ENCODE measurements around the gene NEK7.
"Not testable (repeated sequence)": the region's sequence is repeated elsewhere in the genome, so short reads cannot be mapped to it uniquely, and the experiment has no call there.

The NEK7 gene

GRCh38 chr1:198173832-198174231, 17.0 kb downstream of the NEK7 start:
- DNase-seq, result no peak

GRCh38 chr1:198174297-198174696, 17.5 kb downstream of the NEK7 start:
- no peak for DNase-seq

GRCh38 chr1:198175423-198176170, 18.8 kb downstream of the NEK7 start:
- DNase-seq, result no peak

DNA sequence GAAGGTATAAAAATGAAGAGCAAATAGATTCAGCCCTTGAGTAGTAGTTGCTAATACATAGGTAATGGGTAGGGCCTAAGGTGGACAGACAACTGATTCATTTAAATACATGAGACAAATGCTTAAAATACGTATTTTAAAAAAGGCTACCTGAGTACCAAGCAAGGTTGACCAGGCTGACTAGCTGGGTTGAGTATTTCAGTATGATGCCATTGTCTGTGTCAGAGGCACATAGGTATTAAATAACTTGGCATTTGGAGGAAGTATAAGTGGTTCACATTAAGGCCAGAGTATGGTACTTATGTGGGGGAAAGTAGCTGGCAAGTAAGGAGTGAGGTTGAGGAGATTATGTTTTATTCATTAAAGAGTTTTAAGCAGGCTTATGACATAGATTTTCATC, 19.4 kb downstream of the NEK7 start:
- no peak for DNase-seq

GRCh38 chr1:198177546-198177945, 20.7 kb downstream of the NEK7 start:
- DNase-seq, result no peak

- no peak for DNase-seq
Measured at GRCh38 chr1:198178615-198179014, 21.8 kb downstream of the NEK7 start.

GRCh38 chr1:198179556-198179981, 22.8 kb downstream of the NEK7 start:
- DNase-seq, result no peak

- DNase-seq, result no peak
Measured at GRCh38 chr1:198183605-198184004, 26.8 kb downstream of the NEK7 start.

DNA sequence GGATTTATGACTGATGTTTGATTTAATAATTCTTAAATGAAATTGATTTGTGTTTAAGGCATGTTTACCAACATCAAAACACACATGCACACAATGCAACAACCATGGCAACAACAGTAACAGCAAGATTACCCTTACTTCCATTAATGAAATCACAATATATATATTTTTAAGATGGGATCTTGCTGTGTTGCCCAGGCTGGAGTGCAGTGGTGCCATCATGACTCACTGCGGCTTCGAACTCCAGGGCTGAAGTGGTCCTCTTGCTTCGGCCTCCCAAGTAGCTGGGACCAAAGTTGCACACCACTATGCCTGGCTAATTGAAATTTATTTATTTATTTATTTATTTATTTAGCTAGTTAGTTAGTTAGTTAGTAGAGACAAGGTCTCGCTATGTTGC, 27.7 kb downstream of the NEK7 start:
- no peak for DNase-seq

- no peak for DNase-seq
Measured at GRCh38 chr1:198185146-198185545, 28.3 kb downstream of the NEK7 start.

GRCh38 chr1:198185759-198186158, 29.0 kb downstream of the NEK7 start:
- no peak for DNase-seq

- DNase-seq, result no peak
Measured at GRCh38 chr1:198186916-198187580, 30.2 kb downstream of the NEK7 start.

- DNase-seq, result no peak
Measured at GRCh38 chr1:198187973-198188588, 31.3 kb downstream of the NEK7 start.

GRCh38 chr1:198191117-198191516, 34.3 kb downstream of the NEK7 start:
- no peak for DNase-seq

DNA sequence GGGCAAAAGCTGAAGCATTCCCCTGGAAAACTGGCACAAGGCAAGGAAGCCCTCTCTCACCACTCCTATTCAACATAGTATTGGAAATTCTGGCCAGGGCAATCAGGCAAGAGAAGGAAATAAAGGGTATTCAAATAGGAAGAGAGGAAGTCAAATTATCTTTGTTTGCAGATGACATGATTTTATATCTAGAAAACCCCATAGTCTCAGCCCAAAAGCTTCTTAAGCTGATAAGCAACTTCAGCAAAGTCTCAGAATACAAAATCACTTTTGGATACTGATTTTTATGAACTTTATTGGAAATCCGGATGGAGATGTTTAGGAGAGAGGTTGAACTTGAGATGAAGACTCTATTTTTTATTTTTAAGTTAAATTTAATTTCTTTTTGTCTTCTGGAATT, 37.1 kb downstream of the NEK7 start:
- not testable (repeated sequence) for DNase-seq

DNA sequence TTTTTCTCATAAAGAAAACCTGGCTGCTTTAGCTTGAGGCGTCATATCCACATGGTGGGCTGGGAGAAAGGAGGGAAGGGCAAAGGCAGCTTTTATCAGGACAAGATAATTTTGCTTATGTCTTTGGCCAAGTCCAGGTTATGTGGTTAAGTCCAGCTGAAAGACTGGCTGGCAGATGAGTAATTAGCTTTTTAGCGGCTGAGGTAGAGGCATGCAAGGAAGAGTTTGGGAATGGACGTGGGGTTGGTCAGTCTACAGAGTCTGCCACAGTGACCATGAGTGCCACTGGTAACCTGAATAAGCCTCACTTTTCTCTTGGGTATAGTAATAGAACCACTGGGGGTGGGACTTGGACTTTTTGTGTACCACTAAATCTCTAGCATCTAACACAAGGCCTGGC, 39.8 kb downstream of the NEK7 start:
- DNase-seq, result no peak

GRCh38 chr1:198197285-198197684, 40.5 kb downstream of the NEK7 start:
- no peak for DNase-seq

GRCh38 chr1:198199105-198199504, 42.3 kb downstream of the NEK7 start:
- no peak for DNase-seq

- no peak for DNase-seq
Measured at GRCh38 chr1:198201956-198202784, 45.4 kb downstream of the NEK7 start.

- no peak for DNase-seq
Measured at GRCh38 chr1:198203434-198203833, 46.6 kb downstream of the NEK7 start.

- no peak for DNase-seq
Measured at GRCh38 chr1:198205016-198205684, 48.4 kb downstream of the NEK7 start.

- no peak for DNase-seq
Measured at GRCh38 chr1:198206292-198206691, 49.5 kb downstream of the NEK7 start.

DNA sequence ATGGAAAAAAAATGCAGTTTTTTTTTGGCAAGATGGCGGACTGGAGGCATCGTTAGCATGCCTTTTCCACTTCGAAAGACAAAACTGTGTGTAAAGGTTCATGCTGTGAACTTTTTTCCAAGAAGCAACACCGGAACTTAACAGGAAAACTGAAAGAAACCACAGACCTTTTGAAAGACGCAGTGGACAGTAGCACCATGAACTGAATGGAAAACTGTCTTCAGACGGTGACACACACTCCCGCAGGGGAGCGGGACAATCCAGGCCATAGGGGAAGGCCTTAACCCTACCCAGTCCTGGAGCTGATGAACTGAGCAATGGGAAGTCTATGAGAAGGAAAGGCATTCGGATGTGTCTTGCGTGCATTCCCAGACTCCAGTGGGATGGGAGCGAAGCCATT, 54.9 kb downstream of the NEK7 start:
- DNase-seq, result no peak

Data from NCI-H526 treated with DMSO at 0.1 percent for 48 hours (cell line).